ENCODE measurements around the gene PKIG.

The PKIG gene

DNA sequence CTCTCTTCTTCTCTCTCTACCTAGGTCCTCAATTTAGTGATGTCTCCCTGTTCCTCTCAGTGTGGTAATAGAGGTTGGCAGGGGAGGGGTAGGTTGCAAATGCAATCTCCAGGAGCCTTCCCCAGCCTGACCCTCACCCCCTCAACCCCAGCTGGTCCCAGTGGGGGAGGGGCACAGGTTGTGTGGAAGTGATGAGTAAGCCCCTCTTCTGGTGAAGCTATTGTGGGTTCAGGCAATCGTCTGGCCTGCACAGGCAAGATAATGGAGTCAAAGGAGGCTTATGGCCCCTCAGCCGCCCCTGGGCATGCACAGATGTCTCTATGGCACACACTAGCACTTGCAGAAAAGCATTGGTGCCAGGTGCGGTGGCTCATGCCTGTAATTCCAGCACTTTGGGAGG is 79.9 kb downstream of the PKIG start:
- no peak for DNase-seq (ENCODE audit: low read depth in 2 of 2)

DNA sequence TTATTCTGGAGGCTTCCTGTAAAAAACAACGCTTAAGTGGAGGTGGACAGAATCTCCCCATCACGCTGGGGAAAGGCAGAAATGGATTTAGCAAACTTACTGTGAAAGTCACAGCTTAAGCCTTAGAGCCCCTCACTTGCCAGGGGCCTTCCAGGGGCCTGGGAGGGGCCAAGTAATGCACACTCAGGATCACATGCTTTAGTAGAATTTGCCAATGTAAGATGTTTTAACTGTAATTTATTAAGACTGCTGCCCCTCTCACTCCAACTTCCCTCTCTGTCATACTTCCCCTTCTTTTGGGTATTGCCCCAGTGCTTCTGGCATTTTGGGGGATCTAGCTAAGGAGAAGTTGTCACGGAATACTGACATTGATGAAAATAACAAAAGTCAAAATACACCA is 81.8 kb downstream of the PKIG start:
- DNase-seq (ENCODE audit: low read depth in 2 of 2) = no peak

DNA sequence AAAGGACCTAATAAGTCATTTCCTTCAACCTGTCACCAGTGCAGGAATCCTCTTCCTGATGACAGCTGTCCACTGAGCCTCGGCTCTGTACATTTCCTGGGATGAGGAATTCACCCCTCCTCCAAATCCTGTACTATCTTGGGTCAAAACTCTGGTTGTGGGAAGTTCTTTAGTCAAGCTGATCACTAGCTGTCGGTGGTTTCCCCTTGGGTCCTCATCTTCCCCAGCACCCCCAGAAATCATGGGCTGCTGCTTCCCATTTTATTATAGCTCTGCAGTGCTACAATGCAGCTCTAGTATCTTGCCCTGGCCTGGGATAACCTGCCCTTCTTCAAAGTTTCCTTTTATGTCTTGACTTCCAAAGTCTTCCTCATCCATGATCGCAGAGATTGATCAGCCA is 83.7 kb downstream of the PKIG start:
- DNase-seq (ENCODE audit: low read depth in 2 of 2) = no peak

Measured in stimulated activated CD4-positive, alpha-beta T cell treated with anti-CD3 and anti-CD28 coated beads, Interleukin-4, amount 100 ng/mL, for 48 hours (primary cell).